Tibial artery (tissue), 4 donors: Measurements from ENCODE around the gene MOB3A.

Source experiments
- DNase-seq, 2 donors: peaks; one replicate each; pipeline ENCODE4 v3.0.0-alpha.2; 2019
- H3K27ac ChIP-seq, 2 donors: fragments of 200-600 bp; sonication (generic) in 1 of 2; 1 replicate in 1 of 2; 2 replicates in 1 of 2; pipeline ENCODE4 v1.5.1; 2018 to 2019; ENCODE audit warnings: mild to moderate bottlenecking in 1 of 2
- H3K27me3 ChIP-seq, 2 donors: fragments of 200-600 bp; sonication (generic) in 1 of 2; one replicate each; pipeline versions ENCODE4 v1.5.1 to v1.6.0; 2016 to 2019
- H3K36me3 ChIP-seq, 3 donors: fragments of 200-600 bp; sonication (generic) in 2 of 3; one replicate each; pipeline ENCODE4 v1.5.1; 2016 to 2019; ENCODE audit warnings: mild to moderate bottlenecking in 2 of 3
- H3K4me1 ChIP-seq, 4 donors: fragments of 200-600 bp; sonication (generic) in 2 of 4; 1 replicate in 3 of 4; 2 replicates in 1 of 4; pipeline ENCODE4 v1.5.1; 2016 to 2019
- H3K4me3 ChIP-seq, 2 donors: fragments of 200-600 bp; sonication (generic) in 1 of 2; 1 replicate in 1 of 2; 2 replicates in 1 of 2; pipeline ENCODE4 v1.5.1; 2018 to 2019; ENCODE audit warnings: mild to moderate bottlenecking in 2 of 2
- H3K9me3 ChIP-seq, 3 donors: fragments of 200-600 bp; sonication (generic) in 1 of 3; one replicate each; pipeline ENCODE4 v1.5.1; 2016 to 2019
- intact Hi-C: fragments of 100-400 bp; cut with DNase I; formaldehyde crosslinking; loops from one replicate; pipeline ENCODE4 v1.15.0; 2023; ENCODE audit warnings: low total_unique reads
- TF ChIP-seq, protein P1 (sequence below), 2 experiments: fragments of 200-600 bp in 1 of 2; fragments of 450-650 bp in 1 of 2; IDR thresholded peaks; one replicate each; pipeline ENCODE4 v1.5.1; 2017 to 2019; ENCODE audit warnings: antibody characterized with exemption in 2 of 2, mild to moderate bottlenecking in 1 of 2, moderate library complexity in 1 of 2

MOB3A gene

GRCh38 chr19:2058570-2059421, 37.3 kb downstream of the MOB3A start:
- DNase-seq, result no peak
- Histone ChIP-seq H3K9me3 (no peaks in the 10 kb centered on the region), H3K36me3 (no peaks in the 10 kb centered on the region), H3K27me3 (no peaks in the 10 kb centered on the region), H3K27ac (peak overlapping the region; percentile 98 to 100), H3K4me3 (no peak overlapping the region), H3K4me1 (peaks cover 10 to 65% (median 47%) of the 10 kb centered on the region in 4 donors)
- intact Hi-C loops, result no loop called here
- TF ChIP-seq, protein P1, sequence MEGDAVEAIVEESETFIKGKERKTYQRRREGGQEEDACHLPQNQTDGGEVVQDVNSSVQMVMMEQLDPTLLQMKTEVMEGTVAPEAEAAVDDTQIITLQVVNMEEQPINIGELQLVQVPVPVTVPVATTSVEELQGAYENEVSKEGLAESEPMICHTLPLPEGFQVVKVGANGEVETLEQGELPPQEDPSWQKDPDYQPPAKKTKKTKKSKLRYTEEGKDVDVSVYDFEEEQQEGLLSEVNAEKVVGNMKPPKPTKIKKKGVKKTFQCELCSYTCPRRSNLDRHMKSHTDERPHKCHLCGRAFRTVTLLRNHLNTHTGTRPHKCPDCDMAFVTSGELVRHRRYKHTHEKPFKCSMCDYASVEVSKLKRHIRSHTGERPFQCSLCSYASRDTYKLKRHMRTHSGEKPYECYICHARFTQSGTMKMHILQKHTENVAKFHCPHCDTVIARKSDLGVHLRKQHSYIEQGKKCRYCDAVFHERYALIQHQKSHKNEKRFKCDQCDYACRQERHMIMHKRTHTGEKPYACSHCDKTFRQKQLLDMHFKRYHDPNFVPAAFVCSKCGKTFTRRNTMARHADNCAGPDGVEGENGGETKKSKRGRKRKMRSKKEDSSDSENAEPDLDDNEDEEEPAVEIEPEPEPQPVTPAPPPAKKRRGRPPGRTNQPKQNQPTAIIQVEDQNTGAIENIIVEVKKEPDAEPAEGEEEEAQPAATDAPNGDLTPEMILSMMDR (IDR thresholded peaks at IDR 0.05), result no peak

GRCh38 chr19:2057484-2058469, 38.3 kb downstream of the MOB3A start:
- Histone ChIP-seq H3K27ac (peak overlapping the region; percentile 98 to 100), H3K4me3 (no peak overlapping the region), H3K27me3 (no peaks in the 10 kb centered on the region), H3K36me3 (no peaks in the 10 kb centered on the region), H3K4me1 (peaks cover 10 to 65% (median 46%) of the 10 kb centered on the region in 4 donors), H3K9me3 (no peaks in the 10 kb centered on the region)
- TF ChIP-seq, protein P1 (IDR thresholded peaks at IDR 0.05), result no peak
- no peak for DNase-seq
- intact Hi-C loops, result no loop called here

GRCh38 chr19:2056837-2057192, 39.3 kb downstream of the MOB3A start:
- H3K4me1 ChIP-seq, result peaks cover 10 to 65% (median 42%) of the 10 kb centered on the region in 4 donors
- TF ChIP-seq, protein P1 (IDR thresholded peaks at IDR 0.05), result no peak
- intact Hi-C loops, result no loop called here
- no peaks in the 10 kb centered on the region for H3K9me3 ChIP-seq
- no peaks in the 10 kb centered on the region for H3K27me3 ChIP-seq
- H3K4me3 ChIP-seq, result no peak overlapping the region
- DNase-seq, result no peak
- H3K27ac ChIP-seq, result peak overlapping the region; percentile 98 to 100
- H3K36me3 ChIP-seq, result no peaks in the 10 kb centered on the region

DNA sequence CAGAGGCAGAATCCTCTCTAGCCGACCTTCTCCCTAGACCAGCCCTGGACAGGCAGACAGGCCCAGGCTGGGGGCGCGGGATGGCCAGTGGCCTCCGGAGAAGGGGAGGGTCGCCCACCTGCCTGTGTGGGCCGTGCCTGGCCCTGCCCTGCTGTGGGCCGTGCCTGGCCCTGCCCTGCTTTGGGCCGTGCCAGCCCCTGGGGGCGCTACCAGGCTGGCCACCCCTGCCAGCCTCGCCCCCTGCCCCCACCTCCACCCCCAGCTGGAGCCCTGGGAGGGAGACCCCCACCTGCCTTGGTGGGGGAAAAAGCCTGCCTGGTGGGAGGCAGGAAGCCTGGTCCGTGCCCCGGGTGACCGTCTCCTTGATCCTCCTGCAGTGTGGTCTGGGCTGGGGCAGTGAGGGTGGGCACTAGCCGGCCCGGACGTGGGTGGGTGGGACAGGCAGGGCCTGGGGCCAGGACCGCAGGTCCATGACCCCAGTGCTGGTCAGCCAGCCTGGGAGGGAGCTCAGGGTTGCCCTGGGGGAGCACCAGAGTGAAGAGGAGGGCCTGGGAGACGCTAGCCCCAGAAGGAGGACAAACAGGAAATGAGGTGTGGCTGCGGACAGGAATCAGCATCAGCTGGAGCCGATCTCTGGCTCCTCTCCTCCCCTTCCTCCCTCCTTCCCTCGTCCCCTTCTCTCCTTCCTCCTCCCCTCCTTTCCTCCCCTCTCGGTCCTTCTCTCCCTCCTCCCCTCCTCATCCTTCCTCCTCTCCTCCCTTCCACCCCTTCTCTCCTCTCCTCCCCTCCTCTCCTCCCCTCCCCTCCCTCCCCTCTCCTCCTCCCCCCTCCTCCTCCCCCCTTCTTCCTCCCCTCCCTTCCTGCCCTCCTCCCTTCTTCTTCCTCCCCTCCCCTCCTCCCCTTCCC, 39.9 kb downstream of the MOB3A start:
- intact Hi-C loops, result no loop called here
- Histone ChIP-seq H3K36me3 (no peaks in the 10 kb centered on the region), H3K4me1 (peaks cover 10 to 69% (median 46%) of the 10 kb centered on the region in 4 donors)

More for the DNA sequence above, 39.9 kb downstream of the MOB3A start:
- H3K27me3 ChIP-seq, result no peaks in the 10 kb centered on the region
- peak overlapping the region; percentile 98 to 100 for H3K27ac ChIP-seq
- H3K4me3 ChIP-seq, result peak overlapping the region; percentile 38 to 47
- H3K9me3 ChIP-seq, result no peaks in the 10 kb centered on the region
- DNase-seq, result peak; percentile 67 to 82
- TF ChIP-seq, protein P1 (IDR thresholded peaks at IDR 0.05), result no peak
